Ishikawa (cell line): ENCODE data around the gene ZXDC.

Source experiments
- CEBPB ChIP-seq: IDR thresholded peaks from 2 replicates; pipeline ENCODE4 v1.6.1; 2012
- EGR1 ChIP-seq: IDR thresholded peaks from 2 replicates; pipeline ENCODE4 v1.6.1; 2012
- EP300 ChIP-seq: IDR thresholded peaks from 2 replicates; pipeline ENCODE4 v1.6.1; 2012; ENCODE audit warnings: borderline replicate concordance
- FOXM1 ChIP-seq: IDR thresholded peaks from 2 replicates; pipeline ENCODE4 v1.6.1; 2012; ENCODE audit warnings: low read depth, borderline replicate concordance
- MAX ChIP-seq: IDR thresholded peaks from 2 replicates; pipeline ENCODE4 v1.6.1; 2012
- RAD21 ChIP-seq: IDR thresholded peaks from 2 replicates; pipeline ENCODE4 v1.6.1; 2012; ENCODE audit warnings: low read depth
- REST ChIP-seq: IDR thresholded peaks from 2 replicates; pipeline ENCODE4 v1.6.1; 2012; ENCODE audit warnings: low read depth, mild to moderate bottlenecking
- TAF1 ChIP-seq: IDR thresholded peaks from 2 replicates; pipeline ENCODE4 v1.6.1; 2012; ENCODE audit warnings: low read depth, mild to moderate bottlenecking
- TCF12 ChIP-seq: IDR thresholded peaks from 2 replicates; pipeline ENCODE4 v1.6.1; 2012; ENCODE audit warnings: low read depth
- TEAD4 ChIP-seq: IDR thresholded peaks from 2 replicates; pipeline ENCODE4 v1.6.1; 2012
- USF1 ChIP-seq: IDR thresholded peaks from 2 replicates; pipeline ENCODE4 v1.6.1; 2012
- ZBTB7A ChIP-seq: IDR thresholded peaks from 2 replicates; pipeline ENCODE4 v1.6.1; 2012; ENCODE audit warnings: low read depth

GRCh38 chr3:126414406-126414805 lies 61.3 kb downstream of the ZXDC start:
- TF ChIP-seq EP300 (no peak), EGR1 (no peak), FOXM1 (no peak), TCF12 (no peak), TEAD4 (no peak), TAF1 (no peak), REST (no peak), USF1 (no peak), RAD21 (no peak), CEBPB (no peak), MAX (no peak), ZBTB7A (no peak)
